Kidney (tissue), 14 donors: ENCODE data around the gene PRPSAP1. TPM values are rescaled to one million over a fixed set of nuclear protein-coding genes. Genes with fewer than 3 reads are reported as not detected.
"Not testable (repeated sequence)": the region's sequence is repeated elsewhere in the genome, so short reads cannot be mapped to it uniquely, and the experiment has no call there.

Experiments
- DNase-seq, 5 donors: peaks; one replicate each; pipeline ENCODE4 v3.0.0-alpha.2; 2013 to 2020
- FAIRE-seq: peaks from 2 replicates; lab custom pipeline; 2012; peaks lifted over from hg19 to GRCh38; lab: Jason Lieb, UNC
- H3K27ac ChIP-seq, 2 donors: one replicate each; pipeline ENCODE4 v1.7.0; 2013; ENCODE audit warnings: low read depth in 2 of 2, low read length in 2 of 2, inconsistent platforms in 1 of 2
- H3K27me3 ChIP-seq: one replicate; pipeline ENCODE4 v1.7.1; 2013; ENCODE audit warnings: low read length, inconsistent platforms; ENCODE audit not compliant: control insufficient read depth, insufficient read depth
- H3K36me3 ChIP-seq, 3 donors: one replicate each; pipeline versions ENCODE4 v1.7.0 to v1.7.1; 2013; ENCODE audit warnings: low read length in 3 of 3, control low read depth in 1 of 3, inconsistent platforms in 1 of 3; ENCODE audit not compliant: insufficient read depth in 3 of 3, control insufficient read depth in 2 of 3
- H3K4me1 ChIP-seq, 3 donors: one replicate each; pipeline versions ENCODE4 v1.7.0 to v1.7.1; 2013; ENCODE audit warnings: low read length in 3 of 3, inconsistent platforms in 1 of 3, low read depth in 1 of 3; ENCODE audit not compliant: control insufficient read depth in 2 of 3, insufficient read depth in 2 of 3
- H3K4me3 ChIP-seq, 3 donors: one replicate each; pipeline versions ENCODE4 v1.7.0 to v1.8.1; 2013; ENCODE audit warnings: low read length in 3 of 3, control low read depth in 1 of 3, inconsistent platforms in 1 of 3
- H3K9ac ChIP-seq, 3 donors: one replicate each; pipeline versions ENCODE4 v1.7.0 to v1.7.1; 2013; ENCODE audit warnings: low read length in 3 of 3, control low read depth in 1 of 3, inconsistent platforms in 1 of 3
- H3K9me3 ChIP-seq, 3 donors: one replicate each; pipeline versions ENCODE4 v1.7.0 to v1.7.1; 2013; ENCODE audit warnings: low read length in 3 of 3, control low read depth in 1 of 3, inconsistent platforms in 1 of 3; ENCODE audit not compliant: control insufficient read depth in 2 of 3, insufficient read depth in 1 of 3
- intact Hi-C: fragments of 100-400 bp; cut with DNase I; formaldehyde crosslinking; loops from one replicate; pipeline ENCODE4 v1.11.1; 2022
- polyA plus RNA-seq: library from polyadenylated mRNA; stranded (reverse); fragments of 350-450 nt; fragmentation: Illumina TruSeq; extraction: RNeasy Lipid Tissue Mini Kit (QIAGEN cat#74804); gene quantifications from one replicate; pipeline ENCODE4 v1.2.3, GENCODE V29; 2014; ENCODE audit warnings: low read depth, low replicate concordance; ENCODE audit not compliant: insufficient read depth
- total RNA-seq: library from RNA; stranded (reverse); fragmentation: NEBNext Ultra II Directional; extraction: Animal tissue kit (Norgen Biotek cat#: 25700); gene quantifications from one replicate; pipeline ENCODE4 v1.2.1, GENCODE V29; 2021
- TF ChIP-seq, protein P1 (sequence below): IDR thresholded peaks from 3 replicates; pipeline ENCODE4 v1.5.1; 2012; ENCODE audit warnings: mild to moderate bottlenecking, moderate library complexity, borderline replicate concordance; ENCODE audit not compliant: insufficient read depth; ENCODE audit errors: extremely low read depth
- donor health status: control.
- donor health status: control.
- donor health status: control.
- donor health status: control.
- donor health status: control.
- donor health status: DM: yes; HTN: yes; CAD: no.
- donor health status: Normal renal cell carcinoma (clear cell type).

Gene PRPSAP1
- total and polyA plus RNA-seq, 2 donors from 2014 or later = 37.6 to 39.9 TPM

DNA sequence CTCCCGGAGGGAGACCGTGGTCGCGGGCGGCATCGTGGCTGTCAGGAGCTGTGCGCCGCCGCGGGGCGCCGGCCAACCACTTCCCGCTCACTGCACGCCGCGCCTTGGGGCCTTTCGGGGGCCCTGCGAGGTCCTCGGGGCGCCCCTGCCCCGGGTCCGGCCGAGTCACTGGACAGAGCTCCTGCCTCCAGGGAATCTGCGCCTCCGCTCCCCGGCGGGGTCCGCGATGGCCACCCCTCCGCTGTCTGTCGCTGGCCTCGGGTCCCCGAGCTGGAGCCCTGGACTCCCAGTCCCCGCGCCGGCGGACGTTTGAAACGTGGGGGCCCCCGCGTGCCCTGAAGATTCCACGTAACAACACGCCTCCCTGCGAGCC, 45.8 kb downstream of the PRPSAP1 start, which contains the start of gene QRICH2:
TSS of gene QRICH2 (minus strand) at position 311 of the 373 bp plus-strand sequence. CDS start at position 33, 278 bp downstream.
- Histone ChIP-seq H3K4me1 (no peaks in the 10 kb centered on the region), H3K9ac (no peak within 1 kb of the TSS), H3K27me3 (no peaks in the 10 kb centered on the region), H3K27ac (no peak within 1 kb of the TSS), H3K36me3 (peaks cover 0 to 8% (median 8%) of the 10 kb centered on the region in 3 donors), H3K4me3 (no peak within 1 kb of the TSS), H3K9me3 (no peaks in the 10 kb centered on the region)
- DNase-seq (peak in 1 of 5 donors; percentile 71), FAIRE-seq (no peak)
- intact Hi-C loops = loop anchor here (5.0 kb wide), 1 partner anchor 89 kb away; no protein-coding TSS in a partner anchor
- TF ChIP-seq, protein P1, sequence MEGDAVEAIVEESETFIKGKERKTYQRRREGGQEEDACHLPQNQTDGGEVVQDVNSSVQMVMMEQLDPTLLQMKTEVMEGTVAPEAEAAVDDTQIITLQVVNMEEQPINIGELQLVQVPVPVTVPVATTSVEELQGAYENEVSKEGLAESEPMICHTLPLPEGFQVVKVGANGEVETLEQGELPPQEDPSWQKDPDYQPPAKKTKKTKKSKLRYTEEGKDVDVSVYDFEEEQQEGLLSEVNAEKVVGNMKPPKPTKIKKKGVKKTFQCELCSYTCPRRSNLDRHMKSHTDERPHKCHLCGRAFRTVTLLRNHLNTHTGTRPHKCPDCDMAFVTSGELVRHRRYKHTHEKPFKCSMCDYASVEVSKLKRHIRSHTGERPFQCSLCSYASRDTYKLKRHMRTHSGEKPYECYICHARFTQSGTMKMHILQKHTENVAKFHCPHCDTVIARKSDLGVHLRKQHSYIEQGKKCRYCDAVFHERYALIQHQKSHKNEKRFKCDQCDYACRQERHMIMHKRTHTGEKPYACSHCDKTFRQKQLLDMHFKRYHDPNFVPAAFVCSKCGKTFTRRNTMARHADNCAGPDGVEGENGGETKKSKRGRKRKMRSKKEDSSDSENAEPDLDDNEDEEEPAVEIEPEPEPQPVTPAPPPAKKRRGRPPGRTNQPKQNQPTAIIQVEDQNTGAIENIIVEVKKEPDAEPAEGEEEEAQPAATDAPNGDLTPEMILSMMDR = no peak

DNA sequence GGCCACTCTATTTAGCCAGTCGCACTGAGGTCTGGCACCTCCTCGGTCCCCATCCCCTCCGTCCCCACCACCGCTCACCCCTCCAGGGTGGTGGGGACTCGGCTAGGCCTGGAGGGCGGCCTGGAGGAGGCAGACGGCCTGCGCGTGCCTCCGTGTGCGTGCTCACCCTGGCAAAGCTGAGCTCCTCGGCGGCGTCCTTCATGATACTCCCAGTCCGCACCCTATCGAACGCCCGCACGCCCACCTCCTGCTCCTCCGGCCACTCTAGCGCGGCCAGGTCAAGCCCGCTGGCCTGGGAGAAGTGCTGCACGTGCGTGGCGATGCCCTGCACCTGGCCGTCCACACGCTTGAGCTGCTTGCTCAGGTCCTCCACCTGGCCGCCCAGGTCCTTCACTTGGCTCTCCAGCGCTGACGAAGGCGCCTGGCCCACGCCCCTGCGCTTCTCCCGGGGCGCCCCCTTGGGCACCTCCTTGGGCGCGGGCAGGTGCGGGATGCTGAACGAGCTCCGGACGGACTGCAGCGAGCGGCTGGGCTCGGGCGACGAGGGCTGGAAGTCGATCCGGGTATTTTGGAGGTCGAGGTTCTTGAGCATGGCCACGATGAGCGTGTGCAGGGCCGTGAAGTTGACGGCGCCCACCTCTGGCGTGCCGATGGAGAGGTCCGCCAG, 46.3 kb downstream of the PRPSAP1 start:
- no peak overlapping the region for H3K4me3 ChIP-seq
- no peaks in the 10 kb centered on the region for H3K4me1 ChIP-seq
- no peak overlapping the region for H3K27ac ChIP-seq
- H3K9me3 ChIP-seq = no peaks in the 10 kb centered on the region
- intact Hi-C loops = loop anchor here (5.0 kb wide), 1 partner anchor 90 kb away; no protein-coding TSS in a partner anchor
- H3K27me3 ChIP-seq = no peaks in the 10 kb centered on the region
- DNase-seq = no peak
- H3K36me3 ChIP-seq = peaks cover 0 to 8% (median 5%) of the 10 kb centered on the region in 3 donors
- TF ChIP-seq, protein P1 = no peak
- FAIRE-seq = no peak
- no peak overlapping the region for H3K9ac ChIP-seq

DNA sequence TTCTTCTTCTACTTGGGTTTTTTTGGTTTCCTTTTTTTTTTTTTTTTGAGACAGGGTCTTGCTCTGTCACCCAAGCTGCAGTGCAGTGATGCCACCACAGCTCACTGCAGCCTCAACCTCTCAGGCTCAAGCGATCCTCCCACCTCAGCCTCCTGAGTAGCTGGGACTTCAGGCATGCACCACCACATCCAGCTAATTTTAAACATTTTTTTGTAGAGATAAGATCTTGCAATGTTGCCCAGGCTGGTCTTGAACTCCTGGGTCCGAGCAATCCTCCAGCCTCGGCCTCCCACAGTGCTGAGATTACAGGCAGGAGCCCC, 48.6 kb downstream of the PRPSAP1 start:
- intact Hi-C loops = loop anchor here (5.0 kb wide), 1 partner anchor 92 kb away; no protein-coding TSS in a partner anchor
- not testable (repeated sequence) for H3K4me3 ChIP-seq, FAIRE-seq, H3K9ac ChIP-seq, H3K27me3 ChIP-seq, H3K27ac ChIP-seq, H3K36me3 ChIP-seq, H3K9me3 ChIP-seq, H3K4me1 ChIP-seq
- DNase-seq = peak in 1 of 5 donors; percentile 13

DNA sequence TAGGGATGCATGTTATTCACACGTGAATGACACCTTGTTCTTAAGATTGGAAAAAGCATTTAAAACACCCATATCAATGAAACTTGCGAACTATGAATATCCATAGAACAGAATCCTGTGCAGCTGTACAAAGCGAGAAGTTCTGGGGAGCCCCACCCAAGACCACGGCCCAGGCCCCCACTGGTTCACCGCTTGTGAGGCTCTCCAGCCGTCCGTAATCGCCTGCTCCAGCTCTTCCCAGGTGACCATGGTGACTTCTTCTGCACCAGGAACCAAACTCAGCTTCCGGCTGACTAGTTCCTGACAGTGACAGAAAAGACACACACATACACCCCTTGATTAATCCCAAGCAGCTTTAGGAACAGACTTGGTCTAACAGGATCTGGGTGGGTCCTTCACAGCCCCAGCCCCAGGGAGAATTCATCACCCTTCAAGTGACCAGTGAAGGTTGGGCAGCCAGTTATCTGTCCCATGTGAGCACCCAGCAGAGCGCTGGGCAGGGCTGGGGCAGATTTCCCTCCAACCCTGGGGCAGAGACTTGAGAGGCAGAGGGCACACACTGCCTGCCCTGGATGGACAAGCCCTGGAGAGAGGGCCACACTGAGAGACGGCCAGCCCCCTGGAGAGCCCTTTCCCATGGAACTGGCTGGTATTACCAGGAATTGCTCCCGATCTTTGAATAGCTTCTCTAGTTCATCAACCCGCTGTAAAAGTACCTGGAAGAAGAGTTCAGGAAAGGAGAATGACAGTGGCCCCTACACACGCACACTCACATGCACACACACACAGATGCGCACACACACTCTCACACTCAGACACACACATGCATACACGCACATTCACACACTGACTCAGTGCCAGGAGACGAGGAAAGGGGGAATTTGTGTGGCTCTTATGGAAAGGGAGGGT, 49.2 kb downstream of the PRPSAP1 start:
- no peak overlapping the region for H3K9ac ChIP-seq
- intact Hi-C loops = loop anchor here (5.0 kb wide), 1 partner anchor 93 kb away; no protein-coding TSS in a partner anchor
- TF ChIP-seq, protein P1 = no peak
- H3K36me3 ChIP-seq = no peaks in the 10 kb centered on the region
- H3K4me3 ChIP-seq = no peak overlapping the region
- DNase-seq = peak in 1 of 5 donors; percentile 49
- no peaks in the 10 kb centered on the region for H3K9me3 ChIP-seq
- H3K27ac ChIP-seq = no peak overlapping the region
- H3K27me3 ChIP-seq = no peaks in the 10 kb centered on the region
- no peaks in the 10 kb centered on the region for H3K4me1 ChIP-seq
- no peak for FAIRE-seq
